AG09309 (cell line): Measurements from ENCODE around the gene JAK2.
"Not testable (repeated sequence)": the region's sequence is repeated elsewhere in the genome, so short reads cannot be mapped to it uniquely, and the experiment has no call there.

Source experiments
- DNase-seq: peaks from one replicate; pipeline ENCODE4 v3.0.0-alpha.2; 2010; ENCODE audit warnings: low read depth
- H3K4me3 ChIP-seq: 2 replicates; pipeline ENCODE4 v1.5.1; 2011; ENCODE audit warnings: mild to moderate bottlenecking, low read depth, low read length, moderate library complexity; ENCODE audit not compliant: control insufficient read depth
- TF ChIP-seq, protein P1 (sequence below): IDR thresholded peaks from 2 replicates; pipeline ENCODE4 v1.5.1; 2011; ENCODE audit warnings: mild to moderate bottlenecking, low read depth, low read length, inconsistent platforms; ENCODE audit not compliant: insufficient read depth, control insufficient read depth; ENCODE audit errors: missing control alignments

Gene JAK2

DNA sequence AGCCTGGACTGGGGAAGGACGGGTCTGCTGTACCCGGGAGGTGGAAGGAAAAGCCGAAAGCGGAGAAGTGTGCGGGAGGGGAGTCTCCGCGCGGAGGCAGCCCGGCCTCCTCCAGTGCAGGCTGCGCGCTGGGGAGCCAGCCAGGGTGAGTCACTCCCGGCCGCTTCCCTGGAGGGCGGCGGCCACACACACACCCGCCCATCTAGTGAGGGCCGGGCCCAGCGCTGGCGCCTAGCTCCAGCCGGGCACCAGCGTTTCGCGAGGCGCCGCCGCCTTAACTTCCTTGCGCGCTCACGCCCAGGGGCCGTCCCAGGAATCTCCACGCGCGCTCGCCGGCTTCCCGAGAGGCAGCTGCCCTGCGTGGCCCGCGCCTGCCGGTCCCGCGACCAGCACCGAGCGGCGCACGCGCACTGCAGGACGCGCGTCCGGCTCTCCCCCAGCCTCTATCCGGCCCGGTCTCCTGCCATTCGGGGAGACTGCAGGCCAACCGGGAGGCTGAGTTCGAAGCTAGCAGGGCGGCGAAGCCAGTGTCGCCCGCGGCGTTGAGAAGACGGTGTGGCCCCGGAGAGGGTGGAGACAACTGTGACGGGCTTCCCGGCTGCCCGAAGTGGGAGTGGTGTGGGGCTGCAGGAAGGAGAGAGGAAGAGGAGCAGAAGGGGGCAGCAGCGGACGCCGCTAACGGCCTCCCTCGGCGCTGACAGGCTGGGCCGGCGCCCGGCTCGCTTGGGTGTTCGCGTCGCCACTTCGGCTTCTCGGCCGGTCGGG, at the start of gene JAK2:
JAK2 (plus strand) TSS at position 652 of the 765 bp plus-strand sequence. CDS start 36,716 bp downstream, outside the sequence.
- DNase-seq = peak; percentile 74
- TF ChIP-seq, protein P1, sequence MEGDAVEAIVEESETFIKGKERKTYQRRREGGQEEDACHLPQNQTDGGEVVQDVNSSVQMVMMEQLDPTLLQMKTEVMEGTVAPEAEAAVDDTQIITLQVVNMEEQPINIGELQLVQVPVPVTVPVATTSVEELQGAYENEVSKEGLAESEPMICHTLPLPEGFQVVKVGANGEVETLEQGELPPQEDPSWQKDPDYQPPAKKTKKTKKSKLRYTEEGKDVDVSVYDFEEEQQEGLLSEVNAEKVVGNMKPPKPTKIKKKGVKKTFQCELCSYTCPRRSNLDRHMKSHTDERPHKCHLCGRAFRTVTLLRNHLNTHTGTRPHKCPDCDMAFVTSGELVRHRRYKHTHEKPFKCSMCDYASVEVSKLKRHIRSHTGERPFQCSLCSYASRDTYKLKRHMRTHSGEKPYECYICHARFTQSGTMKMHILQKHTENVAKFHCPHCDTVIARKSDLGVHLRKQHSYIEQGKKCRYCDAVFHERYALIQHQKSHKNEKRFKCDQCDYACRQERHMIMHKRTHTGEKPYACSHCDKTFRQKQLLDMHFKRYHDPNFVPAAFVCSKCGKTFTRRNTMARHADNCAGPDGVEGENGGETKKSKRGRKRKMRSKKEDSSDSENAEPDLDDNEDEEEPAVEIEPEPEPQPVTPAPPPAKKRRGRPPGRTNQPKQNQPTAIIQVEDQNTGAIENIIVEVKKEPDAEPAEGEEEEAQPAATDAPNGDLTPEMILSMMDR = peak; percentile 53
- peak within 1 kb of the TSS; percentile 76 for H3K4me3 ChIP-seq

DNA sequence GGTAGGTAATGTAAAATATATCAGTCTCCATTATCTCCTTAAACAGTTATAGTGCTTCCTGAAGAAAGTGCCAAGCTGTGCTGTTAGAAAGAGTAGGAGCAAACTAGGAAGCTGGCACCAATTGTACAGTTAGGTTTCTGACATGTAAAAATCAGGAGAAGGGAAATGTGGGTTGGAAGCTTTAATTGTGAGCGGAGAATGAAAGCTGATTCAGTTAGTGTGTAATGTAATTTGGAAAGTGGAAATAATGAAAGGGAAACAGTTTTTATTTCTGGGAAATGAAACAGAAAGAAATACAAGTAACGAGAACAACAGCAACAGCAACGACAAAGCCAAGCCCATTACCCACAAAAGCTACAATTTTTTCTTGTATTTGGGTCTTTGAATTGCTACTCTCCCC, 48.8 kb upstream of the JAK2 start:
- DNase-seq = no peak
- H3K4me3 ChIP-seq = no peak overlapping the region
- TF ChIP-seq, protein P1 = no peak

DNA sequence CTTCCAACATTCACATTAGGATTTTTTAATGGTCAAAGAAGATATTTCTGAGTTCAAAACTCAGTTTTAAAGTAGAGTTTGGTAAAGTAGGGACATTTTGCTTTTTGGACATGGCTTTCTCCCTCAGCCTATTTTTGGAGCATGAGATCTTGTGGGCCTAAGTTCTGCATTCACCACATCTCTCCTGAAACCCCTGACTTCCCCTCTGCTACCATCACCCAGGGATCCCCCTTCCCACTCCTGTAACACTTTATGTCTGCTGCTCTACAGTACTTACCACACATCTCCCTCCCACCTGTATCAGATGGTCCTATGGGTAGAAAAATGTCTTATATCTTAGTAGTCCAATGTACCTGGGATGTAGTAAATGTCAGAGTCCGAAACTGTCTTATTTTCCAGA, 48.2 kb upstream of the JAK2 start:
- no peak for DNase-seq
- TF ChIP-seq, protein P1 = no peak
- no peak overlapping the region for H3K4me3 ChIP-seq

DNA sequence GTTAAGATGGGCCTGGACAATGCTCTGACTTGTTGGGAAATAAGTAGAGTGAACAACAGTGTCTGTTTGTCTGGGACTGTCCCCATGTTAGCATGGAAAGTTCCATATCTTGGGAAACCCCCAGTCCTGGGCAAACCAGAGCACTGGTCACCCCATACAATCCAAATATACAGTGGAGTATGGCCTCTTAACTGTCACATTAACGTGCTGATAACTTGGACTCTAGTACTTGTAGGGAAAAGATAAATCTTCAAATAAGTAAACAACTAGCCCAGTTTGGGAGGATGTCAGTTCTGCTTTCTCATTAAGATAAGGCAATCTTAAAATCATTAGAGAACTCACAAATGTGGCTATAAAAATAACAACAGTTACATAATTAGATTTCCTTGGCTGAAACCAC, 47.6 kb upstream of the JAK2 start:
- TF ChIP-seq, protein P1 = no peak
- H3K4me3 ChIP-seq = no peak overlapping the region
- no peak for DNase-seq

DNA sequence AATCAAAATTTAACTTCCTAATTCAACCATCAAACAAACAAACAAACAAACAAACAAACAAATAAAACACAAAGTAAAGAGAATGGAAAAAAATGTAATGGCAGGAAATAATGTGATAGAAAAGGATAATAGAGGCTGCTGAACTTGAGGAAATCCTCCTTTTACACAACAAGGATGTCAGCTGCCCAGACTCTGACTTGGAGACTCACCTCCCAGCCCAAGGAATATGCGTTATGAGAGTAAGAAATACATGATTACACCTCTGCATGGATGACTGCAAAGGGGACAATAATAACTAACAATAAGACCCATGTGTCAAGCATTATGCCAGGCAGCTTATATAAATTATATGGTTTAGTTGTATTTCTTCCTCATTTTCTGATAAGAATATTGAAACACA, 46.6 kb upstream of the JAK2 start:
- H3K4me3 ChIP-seq = no peak overlapping the region
- DNase-seq = no peak
- TF ChIP-seq, protein P1 = no peak

DNA sequence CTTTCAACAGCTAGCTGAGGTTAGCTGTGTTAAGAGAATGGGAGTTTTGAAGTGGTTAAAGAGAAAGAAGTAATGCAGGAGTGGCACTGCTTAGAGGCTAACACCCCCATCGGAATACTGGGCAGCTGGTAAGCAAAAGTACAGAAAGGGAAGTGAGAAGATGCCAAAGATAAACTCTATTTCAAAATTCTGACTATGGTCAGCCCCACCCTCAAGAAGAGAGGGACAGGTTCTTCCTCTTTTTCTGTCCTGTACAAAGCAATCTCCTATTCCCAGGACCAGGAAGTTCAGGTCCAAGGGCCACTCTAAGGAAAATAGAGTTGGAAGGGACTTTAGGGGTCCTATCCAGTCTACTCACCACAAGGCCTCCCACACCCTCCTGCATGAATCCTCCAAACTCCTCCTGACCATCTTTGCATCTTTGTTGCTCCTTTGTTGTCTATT, 45.9 kb upstream of the JAK2 start:
- no peak overlapping the region for H3K4me3 ChIP-seq
- no peak for DNase-seq
- TF ChIP-seq, protein P1 = no peak

DNA sequence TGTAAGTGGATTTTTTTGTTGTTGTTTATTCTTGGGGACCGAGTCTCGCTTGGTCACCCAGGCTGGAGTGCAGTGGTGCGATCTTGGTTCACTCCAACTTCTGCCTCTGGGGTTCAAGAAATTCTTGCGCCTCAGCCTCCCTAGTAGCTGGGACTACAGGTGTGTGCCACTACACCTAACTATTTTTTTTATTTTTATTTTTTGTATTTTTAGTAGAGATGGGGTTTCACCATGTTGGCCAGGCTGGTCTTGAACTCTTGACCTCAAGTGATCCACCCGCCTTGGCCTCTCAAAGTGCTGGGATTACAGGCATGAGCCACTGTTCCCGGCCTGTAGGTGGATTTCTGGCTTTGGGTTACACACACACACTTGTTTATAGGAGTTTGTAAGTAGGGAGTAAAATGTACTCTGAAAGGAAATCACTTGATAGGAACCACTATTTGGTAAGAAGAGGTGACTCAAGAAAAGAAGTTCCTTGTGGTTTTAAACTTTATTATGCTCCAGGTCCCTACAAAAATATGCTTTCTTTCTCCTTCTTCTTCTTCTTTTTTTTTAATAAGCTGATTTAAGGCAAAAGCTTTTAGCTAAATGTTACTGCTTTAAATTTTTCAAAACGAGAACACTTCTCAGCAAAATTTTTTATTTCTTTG, 42.9 kb upstream of the JAK2 start:
- H3K4me3 ChIP-seq = not testable (repeated sequence)
- peak; percentile 66 for DNase-seq
